H9 (cell line): ENCODE measurements around the gene KCNMA1. TPM values are rescaled to one million over a fixed set of nuclear protein-coding genes. Genes with fewer than 3 reads are reported as not detected.

ENCODE experiments used
- DNase-seq: peaks from one replicate; pipeline ENCODE4 v3.0.0-alpha.2; 2017
- H2AFZ ChIP-seq: one replicate; pipeline ENCODE4 v1.6.1; 2013; ENCODE audit warnings: mild to moderate bottlenecking, low read length, control low read depth, moderate library complexity
- H2AK5ac ChIP-seq: 2 replicates; pipeline ENCODE4 v1.6.1; 2013; ENCODE audit warnings: low read length, control low read depth, mixed read lengths; ENCODE audit not compliant: insufficient read length
- H2BK120ac ChIP-seq: one replicate; pipeline ENCODE4 v1.6.1; 2013; ENCODE audit warnings: low read depth, mild to moderate bottlenecking, low read length, control low read depth, inconsistent platforms; ENCODE audit not compliant: poor library complexity, severe bottlenecking
- H2BK12ac ChIP-seq: 2 replicates; pipeline ENCODE4 v1.6.1; 2013; ENCODE audit warnings: low read length, control low read depth, mixed read lengths, low read depth; ENCODE audit not compliant: insufficient read length
- H2BK15ac ChIP-seq: 2 replicates; pipeline ENCODE4 v1.6.1; 2013; ENCODE audit warnings: low read depth, low read length, control low read depth
- H2BK20ac ChIP-seq: one replicate; pipeline ENCODE4 v1.6.1; 2013; ENCODE audit warnings: low read depth, mild to moderate bottlenecking, low read length, control low read depth, inconsistent platforms; ENCODE audit not compliant: poor library complexity, severe bottlenecking
- H2BK5ac ChIP-seq: 2 replicates; pipeline ENCODE4 v1.6.1; 2013; ENCODE audit warnings: low read length, control low read depth, mixed read lengths; ENCODE audit not compliant: insufficient read length
- H3K14ac ChIP-seq: 2 replicates; pipeline ENCODE4 v1.6.1; 2013; ENCODE audit warnings: low read length, control low read depth; ENCODE audit not compliant: insufficient read depth
- H3K18ac ChIP-seq: 2 replicates; pipeline ENCODE4 v1.6.1; 2013; ENCODE audit warnings: low read depth, mild to moderate bottlenecking, mixed read lengths, low read length, control low read depth; ENCODE audit not compliant: insufficient read length
- H3K23ac ChIP-seq: 2 replicates; pipeline ENCODE4 v1.6.1; 2013; ENCODE audit warnings: low read length, control low read depth, mixed read lengths, low read depth; ENCODE audit not compliant: insufficient read length
- H3K23me2 ChIP-seq: 2 replicates; pipeline ENCODE4 v1.6.1; 2013; ENCODE audit warnings: low read depth, mild to moderate bottlenecking, mixed read lengths, low read length, control low read depth; ENCODE audit not compliant: insufficient read length, poor library complexity, severe bottlenecking
- H3K27ac ChIP-seq: 2 replicates; pipeline ENCODE4 v1.5.1; 2013; ENCODE audit warnings: low read length, control low read depth, mixed read lengths, low read depth; ENCODE audit not compliant: insufficient read length
- H3K27me3 ChIP-seq: 2 replicates; pipeline ENCODE4 v1.6.1; 2013; ENCODE audit warnings: low read length, control low read depth, inconsistent platforms; ENCODE audit not compliant: insufficient read depth
- H3K4ac ChIP-seq: 2 replicates; pipeline ENCODE4 v1.6.1; 2013; ENCODE audit warnings: low read depth, mild to moderate bottlenecking, control low read depth, inconsistent platforms, low read length, moderate library complexity
- H3K4me1 ChIP-seq: 2 replicates; pipeline ENCODE4 v1.6.1; 2013; ENCODE audit warnings: low read length, control low read depth, inconsistent platforms; ENCODE audit not compliant: insufficient read depth
- H3K4me2 ChIP-seq: 2 replicates; pipeline ENCODE4 v1.6.1; 2013; ENCODE audit warnings: low read length, control low read depth, mixed read lengths; ENCODE audit not compliant: insufficient read length, insufficient read depth
- H3K56ac ChIP-seq: 2 replicates; pipeline ENCODE4 v1.6.1; 2013; ENCODE audit warnings: low read depth, mild to moderate bottlenecking, mixed read lengths, low read length, control low read depth; ENCODE audit not compliant: insufficient read length
- H3K79me1 ChIP-seq: 2 replicates; pipeline ENCODE4 v1.6.1; 2013; ENCODE audit warnings: low read depth, mild to moderate bottlenecking, moderate library complexity, low read length, control low read depth, inconsistent platforms; ENCODE audit not compliant: insufficient read depth, poor library complexity, severe bottlenecking
- H3K79me2 ChIP-seq: 2 replicates; pipeline ENCODE4 v1.6.1; 2013; ENCODE audit warnings: low read length, control low read depth, inconsistent platforms; ENCODE audit not compliant: insufficient read depth
- H3K9ac ChIP-seq: 2 replicates; pipeline ENCODE4 v1.6.1; 2013; ENCODE audit warnings: low read length, control low read depth, mixed read lengths; ENCODE audit not compliant: insufficient read length; ENCODE audit errors: extremely low read depth
- H3K9me3 ChIP-seq: one replicate; pipeline ENCODE4 v1.6.1; 2013; ENCODE audit warnings: low read depth, low read length, inconsistent platforms; ENCODE audit not compliant: control insufficient read depth
- H3T11ph ChIP-seq: one replicate; pipeline ENCODE4 v1.6.1; 2013; ENCODE audit warnings: mild to moderate bottlenecking, low read length, control low read depth, inconsistent platforms
- H4K20me1 ChIP-seq: one replicate; pipeline ENCODE4 v1.6.1; 2013; ENCODE audit not compliant: control insufficient read depth, insufficient read length, insufficient read depth
- H4K5ac ChIP-seq: 2 replicates; pipeline ENCODE4 v1.6.1; 2013; ENCODE audit warnings: low read depth, mild to moderate bottlenecking, mixed read lengths, low read length, control low read depth; ENCODE audit not compliant: insufficient read length
- H4K8ac ChIP-seq: replicated peaks from 2 replicates; pipeline ENCODE4 v1.6.1; 2013; ENCODE audit warnings: low read length, control low read depth, mixed read lengths, low read depth; ENCODE audit not compliant: insufficient read length
- H4K91ac ChIP-seq: 2 replicates; pipeline ENCODE4 v1.6.1; 2013; ENCODE audit warnings: low read depth, mild to moderate bottlenecking, moderate library complexity, mixed read lengths, low read length, control low read depth; ENCODE audit not compliant: insufficient read length
- H3K27ac Mint-ChIP-seq, 3 experiments: 2 replicates in 2 of 3; 3 replicates in 1 of 3; pipeline ENCODE4 v1.8.0; 2020 to 2021; ENCODE audit warnings: mixed read lengths in 3 of 3, mild to moderate bottlenecking in 1 of 3, moderate library complexity in 1 of 3
- H3K27me3 Mint-ChIP-seq: 2 replicates; pipeline ENCODE4 v1.8.0; 2021; ENCODE audit warnings: low read depth, mild to moderate bottlenecking, moderate library complexity, mixed read lengths
- H3K36me3 Mint-ChIP-seq, 3 experiments: 2 replicates in 2 of 3; 3 replicates in 1 of 3; pipeline ENCODE4 v1.8.0; 2020 to 2021; ENCODE audit warnings: low read depth in 3 of 3, mixed read lengths in 3 of 3; ENCODE audit not compliant: insufficient read depth in 1 of 3
- H3K4me1 Mint-ChIP-seq, 2 experiments: 2 replicates each; pipeline ENCODE4 v1.8.0; 2020; ENCODE audit warnings: mixed read lengths in 2 of 2
- H3K4me3 Mint-ChIP-seq, 2 experiments: 2 replicates in 1 of 2; 3 replicates in 1 of 2; pipeline ENCODE4 v1.8.0; 2020 to 2021; ENCODE audit warnings: mild to moderate bottlenecking in 2 of 2, mixed read lengths in 2 of 2, moderate library complexity in 1 of 2
- H3K9me3 Mint-ChIP-seq, 2 experiments: 2 replicates in 1 of 2; 3 replicates in 1 of 2; pipeline ENCODE4 v1.8.0; 2020; ENCODE audit warnings: mild to moderate bottlenecking in 2 of 2, mixed read lengths in 2 of 2, moderate library complexity in 1 of 2
- CTCF ChIP-seq: fragments of 200-600 bp; sonication (generic); conservative IDR thresholded peaks from 3 replicates; pipeline ENCODE4 v1.8.0; 2021; ENCODE audit warnings: antibody characterized with exemption, mild to moderate bottlenecking
- WGBS: extraction: QIAGEN DNeasy Blood & Tissue Kit; methylation state at CpG from one replicate; pipeline ENCODE4 v1.1.7; 2013; ENCODE audit warnings: missing lambda C conversion rate, low lambda C conversion rate, mixed read lengths; ENCODE audit not compliant: insufficient read length; ENCODE audit errors: extremely low coverage; 5-methylcytosine and 5-hydroxymethylcytosine counted together
- total RNA-seq: library from RNA; stranded (reverse); gene quantifications from 2 replicates; pipeline ENCODE4 v1.2.1, GENCODE V29; 2021

KCNMA1 gene
- total RNA-seq, 1 experiment from 2014 or later = 2.0 TPM

- H3K27ac ChIP-seq = no peak overlapping the region
- no peaks in the 10 kb centered on the region for H3K23me2 ChIP-seq
- H3K14ac ChIP-seq = no peak overlapping the region
- no peak overlapping the region for H3K4me3 Mint-ChIP-seq
- H4K8ac ChIP-seq = no peak overlapping the region
- no peaks in the 10 kb centered on the region for H3K36me3 Mint-ChIP-seq
- WGBS = no CpG with 5 or more reads among the region's 4 CpGs
- H3K4me2 ChIP-seq = no peak overlapping the region
- no peak overlapping the region for H2AFZ ChIP-seq
- no peak overlapping the region for H3K23ac ChIP-seq
- H2BK5ac ChIP-seq = no peak overlapping the region
- no peak overlapping the region for H3K4ac ChIP-seq
- no peak overlapping the region for H3K56ac ChIP-seq
- no peaks in the 10 kb centered on the region for H3K79me1 ChIP-seq
- no peak overlapping the region for H3T11ph ChIP-seq
- no peak for TF ChIP-seq CTCF
- H2BK20ac ChIP-seq = no peak overlapping the region
- no peak overlapping the region for H4K91ac ChIP-seq
- no peaks in the 10 kb centered on the region for H4K20me1 ChIP-seq
- H2BK12ac ChIP-seq = no peak overlapping the region
- H3K18ac ChIP-seq = no peak overlapping the region
- no peaks in the 10 kb centered on the region for H3K9me3 ChIP-seq
- H3K4me1 ChIP-seq = no peaks in the 10 kb centered on the region; the same call in 1 of the 2 replicates
- H2BK120ac ChIP-seq = no peak overlapping the region
- H3K27me3 ChIP-seq = no peaks in the 10 kb centered on the region
- no peak for DNase-seq
- H4K5ac ChIP-seq = no peak overlapping the region
- H3K79me2 ChIP-seq = no peaks in the 10 kb centered on the region
- peaks cover 5% of the 10 kb centered on the region for H3K27me3 Mint-ChIP-seq
- H3K9ac ChIP-seq = no peak overlapping the region
- no peaks in the 10 kb centered on the region for H3K9me3 Mint-ChIP-seq
- H2AK5ac ChIP-seq = no peak overlapping the region
- peaks cover 3 to 6% of the 10 kb centered on the region in 2 experiments for H3K4me1 Mint-ChIP-seq
- no peak overlapping the region for H2BK15ac ChIP-seq
- no peak overlapping the region for H3K27ac Mint-ChIP-seq
These were observed 617.1 kb downstream of the KCNMA1 start for GRCh38 chr10:77020426-77021040.
